ENCODE results near the gene HECW1.

DNA sequence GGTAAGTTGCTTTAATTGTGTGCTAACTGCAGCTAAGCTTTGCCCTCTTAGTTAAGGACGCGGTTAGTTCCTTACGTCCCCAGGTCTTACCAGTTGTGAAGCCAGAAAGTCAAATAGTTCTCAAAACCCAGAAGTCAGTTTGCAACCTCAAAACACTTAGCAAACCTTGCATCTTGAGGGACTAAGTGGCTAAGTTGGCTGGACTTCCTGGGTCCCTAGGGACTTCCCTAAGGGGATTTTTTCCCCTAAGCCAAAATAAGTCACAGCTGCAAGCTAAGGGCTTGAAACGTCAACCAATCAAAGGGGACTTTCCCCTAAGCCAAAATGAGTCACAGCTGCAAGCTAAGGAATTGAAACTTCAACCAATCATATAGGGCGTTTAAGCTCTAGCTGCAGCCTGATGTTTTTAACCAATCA, 36.2 kb upstream of the HECW1 start:
- TF ChIP-seq, protein P1, sequence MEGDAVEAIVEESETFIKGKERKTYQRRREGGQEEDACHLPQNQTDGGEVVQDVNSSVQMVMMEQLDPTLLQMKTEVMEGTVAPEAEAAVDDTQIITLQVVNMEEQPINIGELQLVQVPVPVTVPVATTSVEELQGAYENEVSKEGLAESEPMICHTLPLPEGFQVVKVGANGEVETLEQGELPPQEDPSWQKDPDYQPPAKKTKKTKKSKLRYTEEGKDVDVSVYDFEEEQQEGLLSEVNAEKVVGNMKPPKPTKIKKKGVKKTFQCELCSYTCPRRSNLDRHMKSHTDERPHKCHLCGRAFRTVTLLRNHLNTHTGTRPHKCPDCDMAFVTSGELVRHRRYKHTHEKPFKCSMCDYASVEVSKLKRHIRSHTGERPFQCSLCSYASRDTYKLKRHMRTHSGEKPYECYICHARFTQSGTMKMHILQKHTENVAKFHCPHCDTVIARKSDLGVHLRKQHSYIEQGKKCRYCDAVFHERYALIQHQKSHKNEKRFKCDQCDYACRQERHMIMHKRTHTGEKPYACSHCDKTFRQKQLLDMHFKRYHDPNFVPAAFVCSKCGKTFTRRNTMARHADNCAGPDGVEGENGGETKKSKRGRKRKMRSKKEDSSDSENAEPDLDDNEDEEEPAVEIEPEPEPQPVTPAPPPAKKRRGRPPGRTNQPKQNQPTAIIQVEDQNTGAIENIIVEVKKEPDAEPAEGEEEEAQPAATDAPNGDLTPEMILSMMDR (IDR thresholded peaks at IDR 0.05) = no peak
- no peak for TF ChIP-seq EZH2 (IDR thresholded peaks at IDR 0.05; ENCODE audit: borderline replicate concordance, insufficient read depth, low read depth, low read length, poor library complexity, severe bottlenecking)

All from B cell (primary cell).